ENCODE measurements around the gene PGAM1. TPM values are rescaled to one million over a fixed set of nuclear protein-coding genes. Genes with fewer than 3 reads are reported as not detected.

PGAM1 gene
- total RNA-seq, 4 donors from 2014 or later, result 142 to 166 (median 155) TPM

DNA sequence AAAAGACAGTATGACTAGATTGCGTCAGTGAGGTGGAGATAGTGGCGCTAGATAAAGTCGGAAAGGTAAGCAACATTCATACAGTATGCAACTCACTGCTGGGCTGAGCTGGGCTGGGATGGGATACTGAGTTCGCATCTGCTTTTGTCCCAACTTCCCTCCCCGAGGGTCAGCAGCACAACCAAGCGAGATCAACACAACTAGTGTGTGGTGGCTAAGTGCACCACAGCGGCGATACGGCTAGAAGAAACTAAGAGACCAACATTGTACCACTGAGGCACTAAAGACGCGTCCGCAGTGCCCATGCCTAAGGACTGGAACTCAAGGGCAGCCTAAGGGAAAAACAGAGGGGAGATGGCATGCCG lies 19.3 kb downstream of the PGAM1 start:
- 1 to 2% methylated on average over 13 of the region's 13 CpGs for WGBS, 2 donors
- Histone ChIP-seq H3K27ac (peak overlapping the region in 2 of 4 donors; percentile 32 to 76), H3K4me3 (peak overlapping the region; percentile 83 to 94 (median 90)), H3K27me3 (no peaks in the 10 kb centered on the region), H3K36me3 (peaks cover 0 to 19% (median 0%) of the 10 kb centered on the region in 3 donors), H3K4me1 (peaks cover 0 to 52% (median 21%) of the 10 kb centered on the region in 4 donors), H3K9me3 (no peaks in the 10 kb centered on the region)
- DNase-seq (ENCODE audit: low spot score in 2 of 2), result no peak
- TF ChIP-seq EP300 (IDR thresholded peaks at IDR 0.05) (no peak), POLR2A (IDR thresholded peaks at IDR 0.05) (no peak)
- TF ChIP-seq, protein P1, sequence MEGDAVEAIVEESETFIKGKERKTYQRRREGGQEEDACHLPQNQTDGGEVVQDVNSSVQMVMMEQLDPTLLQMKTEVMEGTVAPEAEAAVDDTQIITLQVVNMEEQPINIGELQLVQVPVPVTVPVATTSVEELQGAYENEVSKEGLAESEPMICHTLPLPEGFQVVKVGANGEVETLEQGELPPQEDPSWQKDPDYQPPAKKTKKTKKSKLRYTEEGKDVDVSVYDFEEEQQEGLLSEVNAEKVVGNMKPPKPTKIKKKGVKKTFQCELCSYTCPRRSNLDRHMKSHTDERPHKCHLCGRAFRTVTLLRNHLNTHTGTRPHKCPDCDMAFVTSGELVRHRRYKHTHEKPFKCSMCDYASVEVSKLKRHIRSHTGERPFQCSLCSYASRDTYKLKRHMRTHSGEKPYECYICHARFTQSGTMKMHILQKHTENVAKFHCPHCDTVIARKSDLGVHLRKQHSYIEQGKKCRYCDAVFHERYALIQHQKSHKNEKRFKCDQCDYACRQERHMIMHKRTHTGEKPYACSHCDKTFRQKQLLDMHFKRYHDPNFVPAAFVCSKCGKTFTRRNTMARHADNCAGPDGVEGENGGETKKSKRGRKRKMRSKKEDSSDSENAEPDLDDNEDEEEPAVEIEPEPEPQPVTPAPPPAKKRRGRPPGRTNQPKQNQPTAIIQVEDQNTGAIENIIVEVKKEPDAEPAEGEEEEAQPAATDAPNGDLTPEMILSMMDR (IDR thresholded peaks at IDR 0.05), result no peak

DNA sequence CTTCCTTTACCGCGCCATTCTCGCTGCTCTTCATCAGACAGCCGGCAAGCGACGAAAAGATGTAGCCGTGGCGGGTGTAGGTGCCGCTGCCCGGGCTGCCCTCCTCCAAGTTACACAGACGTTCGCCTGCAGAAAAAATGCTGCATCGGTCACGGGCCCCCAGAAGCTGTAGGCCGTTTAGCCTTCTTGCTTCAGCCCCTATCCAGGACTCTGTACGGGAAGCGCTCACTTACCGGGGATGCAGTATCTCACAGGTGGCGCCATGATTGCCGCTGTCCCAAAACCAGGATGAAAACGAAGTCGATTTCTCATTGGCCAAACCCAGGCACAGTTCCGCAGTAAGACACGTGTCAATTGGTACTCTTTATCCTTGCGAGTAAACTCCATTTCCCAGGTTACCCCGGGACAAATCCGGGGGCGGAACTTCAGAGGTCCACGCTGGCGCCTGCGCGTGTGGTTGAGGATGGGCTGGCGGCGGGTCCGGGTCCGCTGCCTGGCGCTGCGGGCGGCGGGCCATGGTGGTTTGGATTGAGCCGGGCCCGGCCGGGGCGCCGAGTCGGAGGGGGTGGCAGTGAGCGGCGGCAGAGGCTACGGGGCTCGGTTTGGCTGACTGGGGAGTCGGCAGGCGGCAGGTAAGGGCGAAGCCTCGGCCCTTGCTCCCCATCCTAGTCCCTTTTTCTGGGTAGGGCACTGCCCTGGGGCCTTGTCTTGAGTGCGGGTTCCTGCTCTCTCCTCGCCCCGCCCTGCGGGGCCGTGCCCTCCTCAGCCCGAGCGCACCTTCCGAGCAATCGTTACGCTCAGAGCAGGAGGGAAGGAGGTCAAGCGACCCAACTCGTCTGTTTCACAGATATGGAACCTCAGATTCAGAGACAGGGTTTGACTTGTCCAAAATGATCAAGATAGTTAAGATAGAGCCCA lies 20.0 kb downstream of the PGAM1 start, which contains the start of the genes EXOSC1 and ZDHHC16:
Gene EXOSC1, minus strand, starts transcription at position 285 of the 918 bp plus-strand sequence. Its CDS starts 21 bp downstream, at position 264.
Gene ZDHHC16, plus strand, starts transcription at position 454 of the 918 bp plus-strand sequence. CDS start 5,501 bp downstream, outside the sequence.
- peak within 1 kb of the TSS; percentile 55 to 76 (median 72) for H3K27ac ChIP-seq
- 0 to 1% methylated on average over 61 to 63 of the region's 66 CpGs for WGBS, 2 donors
- H3K27me3 ChIP-seq, result no peaks in the 10 kb centered on the region
- peaks cover 0 to 58% (median 21%) of the 10 kb centered on the region in 4 donors for H3K4me1 ChIP-seq
- H3K4me3 ChIP-seq, result peak within 1 kb of the TSS; percentile 83 to 94 (median 90)
- no peaks in the 10 kb centered on the region for H3K9me3 ChIP-seq
- peaks cover 0 to 12% (median 0%) of the 10 kb centered on the region in 3 donors for H3K36me3 ChIP-seq
- TF ChIP-seq POLR2A (IDR thresholded peaks at IDR 0.05), result peak; percentile 19 to 67
- TF ChIP-seq, protein P1 (IDR thresholded peaks at IDR 0.05), result peak in 2 of 5 experiments; percentile 17 to 33
- peak; percentile 74 to 81 for TF ChIP-seq EP300 (IDR thresholded peaks at IDR 0.05)
- peak; percentile 79 to 90 for DNase-seq (ENCODE audit: low spot score in 2 of 2)

DNA sequence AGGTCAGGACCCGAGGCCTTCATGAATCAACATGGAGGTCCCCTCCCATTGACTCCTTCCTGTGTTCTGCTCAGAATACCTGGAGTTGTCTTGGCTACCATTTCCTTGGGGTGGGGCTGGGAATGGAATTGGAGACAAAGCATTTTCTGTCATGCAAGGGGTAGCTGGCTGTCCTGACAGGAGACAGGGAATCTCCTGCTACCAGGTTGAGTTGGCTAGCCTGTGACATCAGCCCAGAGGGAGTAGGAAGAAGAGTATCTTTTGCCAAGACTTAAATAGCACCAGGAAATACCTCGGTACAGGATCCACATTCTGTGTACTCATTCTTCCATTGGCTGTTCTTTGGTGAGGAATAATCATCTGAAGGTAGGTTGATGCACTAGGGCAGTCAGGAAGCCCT lies 24.8 kb downstream of the PGAM1 start:
- no peak overlapping the region for H3K4me3 ChIP-seq
- H3K4me1 ChIP-seq, result peaks cover 0 to 77% (median 17%) of the 10 kb centered on the region in 4 donors
- TF ChIP-seq, protein P1 (IDR thresholded peaks at IDR 0.05), result no peak
- TF ChIP-seq POLR2A (IDR thresholded peaks at IDR 0.05) (no peak), EP300 (IDR thresholded peaks at IDR 0.05) (no peak)
- no peak overlapping the region for H3K27ac ChIP-seq
- no peaks in the 10 kb centered on the region for H3K27me3 ChIP-seq
- H3K36me3 ChIP-seq, result peaks cover 0 to 44% (median 0%) of the 10 kb centered on the region in 3 donors
- 54 to 83% methylated on average over 2 of the region's 2 CpGs for WGBS, 2 donors
- no peak for DNase-seq (ENCODE audit: low spot score in 2 of 2)
- H3K9me3 ChIP-seq, result no peaks in the 10 kb centered on the region

DNA sequence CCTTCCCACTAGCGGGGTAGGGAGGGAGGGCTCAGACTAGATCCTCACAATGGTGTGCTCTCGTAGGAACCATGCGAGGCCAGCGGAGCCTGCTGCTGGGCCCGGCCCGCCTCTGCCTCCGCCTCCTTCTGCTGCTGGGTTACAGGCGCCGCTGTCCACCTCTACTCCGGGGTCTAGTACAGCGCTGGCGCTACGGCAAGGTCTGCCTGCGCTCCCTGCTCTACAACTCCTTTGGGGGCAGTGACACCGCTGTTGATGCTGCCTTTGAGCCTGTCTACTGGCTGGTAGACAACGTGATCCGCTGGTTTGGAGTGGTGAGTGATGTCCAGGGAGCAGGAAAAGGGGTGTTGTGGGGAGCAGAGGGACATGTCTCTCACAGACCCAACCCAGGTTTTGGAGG lies 25.6 kb downstream of the PGAM1 start:
- Histone ChIP-seq H3K4me1 (peaks cover 0 to 78% (median 15%) of the 10 kb centered on the region in 4 donors), H3K36me3 (peaks cover 0 to 52% (median 0%) of the 10 kb centered on the region in 3 donors), H3K9me3 (no peaks in the 10 kb centered on the region), H3K27me3 (no peaks in the 10 kb centered on the region), H3K27ac (no peak overlapping the region), H3K4me3 (no peak overlapping the region)
- no peak for DNase-seq (ENCODE audit: low spot score in 2 of 2)
- 90 to 91% methylated on average over 17 of the region's 17 CpGs for WGBS, 2 donors
- TF ChIP-seq, protein P1 (IDR thresholded peaks at IDR 0.05), result no peak
- TF ChIP-seq EP300 (IDR thresholded peaks at IDR 0.05), result no peak
- no peak for TF ChIP-seq POLR2A (IDR thresholded peaks at IDR 0.05)

DNA sequence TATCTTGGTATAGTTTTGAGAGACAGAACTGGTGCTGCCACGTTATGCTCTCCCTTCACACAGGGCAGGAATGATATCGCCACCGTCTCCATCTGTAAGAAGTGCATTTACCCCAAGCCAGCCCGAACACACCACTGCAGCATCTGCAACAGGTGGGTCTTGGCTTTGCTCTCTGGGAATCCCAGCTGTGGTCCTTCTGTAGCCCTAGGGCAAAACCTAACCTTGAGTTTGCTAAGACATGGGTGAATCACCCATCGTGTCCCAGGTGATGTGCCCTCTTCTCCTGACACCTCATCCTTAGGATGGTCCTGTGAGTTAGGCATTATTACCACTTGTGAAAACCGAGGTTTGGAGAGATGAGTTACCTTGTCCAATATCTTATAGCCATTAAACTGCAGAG lies 26.4 kb downstream of the PGAM1 start:
- no peak for TF ChIP-seq POLR2A (IDR thresholded peaks at IDR 0.05)
- peaks cover 0 to 70% (median 8%) of the 10 kb centered on the region in 4 donors for H3K4me1 ChIP-seq

More for the DNA sequence above, 26.4 kb downstream of the PGAM1 start:
- H3K27ac ChIP-seq, result no peak overlapping the region
- no peak for DNase-seq (ENCODE audit: low spot score in 2 of 2)
- H3K36me3 ChIP-seq, result peaks cover 0 to 59% (median 0%) of the 10 kb centered on the region in 3 donors
- H3K9me3 ChIP-seq, result no peaks in the 10 kb centered on the region
- 88 to 91% methylated on average over 6 of the region's 6 CpGs for WGBS, 2 donors
- H3K4me3 ChIP-seq, result no peak overlapping the region
- H3K27me3 ChIP-seq, result no peaks in the 10 kb centered on the region
